Activated CD4-positive, alpha-beta T cell treated with anti-CD3 and anti-CD28 coated beads, Interleukin-2, amount 10 ng/mL, durations not matched to agents 24 days and 14 days (primary cell): ENCODE data around the gene MACROD2. TPM values are rescaled to one million over a fixed set of nuclear protein-coding genes. Genes with fewer than 3 reads are reported as not detected.
A peak's percentile ranks its signal among the peaks of the same experiment; 100 is the strongest.
"Not testable (repeated sequence)": the region's sequence is repeated elsewhere in the genome, so short reads cannot be mapped to it uniquely, and the experiment has no call there.

Source experiments
- DNase-seq: peaks from one replicate; pipeline ENCODE4 v3.0.0; 2022
- H3K27ac Mint-ChIP-seq: one replicate; pipeline ENCODE4 v1.8.0; 2022; ENCODE audit warnings: mild to moderate bottlenecking, mixed read lengths
- H3K27me3 Mint-ChIP-seq: one replicate; pipeline ENCODE4 v1.8.0; 2022; ENCODE audit warnings: mixed read lengths
- H3K36me3 Mint-ChIP-seq: one replicate; pipeline ENCODE4 v1.8.0; 2022; ENCODE audit warnings: low read depth, mild to moderate bottlenecking, mixed read lengths
- H3K4me1 Mint-ChIP-seq: one replicate; pipeline ENCODE4 v1.8.0; 2021; ENCODE audit warnings: mixed read lengths
- H3K4me3 Mint-ChIP-seq: one replicate; pipeline ENCODE4 v1.8.0; 2022; ENCODE audit warnings: mild to moderate bottlenecking, moderate library complexity, mixed read lengths
- H3K9me3 Mint-ChIP-seq: one replicate; pipeline ENCODE4 v1.8.0; 2021; ENCODE audit warnings: mixed read lengths
- intact Hi-C: fragments of 100-400 bp; cut with micrococcal nuclease; formaldehyde crosslinking; loops from one replicate; pipeline ENCODE4 v1.15.1; 2023
- total RNA-seq: library from RNA; stranded (reverse); gene quantifications from 2 replicates; pipeline ENCODE4 v1.2.3, GENCODE V29; 2022

Gene MACROD2
- total RNA-seq, 1 donor from 2014 or later, result not detected

DNA sequence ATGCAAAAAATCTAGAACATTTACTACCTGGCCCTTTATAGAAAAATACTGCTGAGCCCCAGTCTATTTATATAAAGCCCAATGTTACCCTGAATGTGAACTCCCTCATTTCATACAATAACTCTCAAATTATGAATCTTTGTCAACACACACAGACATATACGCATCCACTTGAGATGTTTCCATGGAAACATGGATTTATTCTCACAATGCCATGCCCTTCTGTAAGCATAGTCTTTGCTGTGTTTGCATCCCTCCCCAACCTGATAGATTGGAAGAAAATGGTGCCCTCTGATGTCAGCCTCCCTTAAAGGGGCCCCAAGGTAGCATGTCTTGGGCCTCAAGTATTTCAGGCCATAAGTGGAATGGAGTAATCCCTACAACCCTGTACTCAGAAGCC lies 2004.8 kb downstream of the MACROD2 start:
- peaks cover 23% of the 10 kb centered on the region for H3K9me3 Mint-ChIP-seq
- H3K27me3 Mint-ChIP-seq, result no peaks in the 10 kb centered on the region
- no peaks in the 10 kb centered on the region for H3K36me3 Mint-ChIP-seq
- intact Hi-C loops, result no loop called here
- no peak overlapping the region for H3K4me3 Mint-ChIP-seq
- no peak overlapping the region for H3K27ac Mint-ChIP-seq
- no peak for DNase-seq
- no peaks in the 10 kb centered on the region for H3K4me1 Mint-ChIP-seq

DNA sequence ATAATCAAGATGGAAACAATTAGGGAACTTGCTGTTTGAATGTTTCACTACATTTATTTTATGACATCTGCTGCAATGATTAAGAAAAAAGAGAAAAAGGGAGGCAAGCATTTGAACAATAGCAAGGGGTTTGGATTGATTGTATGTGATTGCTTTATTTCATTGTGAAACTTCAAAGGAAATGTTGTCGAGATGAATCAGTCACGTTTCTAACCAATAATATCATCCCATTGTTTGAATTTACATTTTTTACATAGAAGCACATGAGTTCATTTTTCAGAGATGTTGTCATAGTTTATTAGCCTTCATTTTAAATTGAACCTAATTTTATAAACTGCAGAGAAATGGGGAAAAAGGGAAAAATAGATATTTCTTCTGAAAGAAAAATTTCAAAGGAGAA lies 2006.0 kb downstream of the MACROD2 start:
- Mint-ChIP-seq H3K4me3 (no peak overlapping the region), H3K27ac (no peak overlapping the region), H3K4me1 (no peaks in the 10 kb centered on the region), H3K9me3 (peaks cover 17% of the 10 kb centered on the region), H3K36me3 (no peaks in the 10 kb centered on the region), H3K27me3 (no peaks in the 10 kb centered on the region)
- DNase-seq, result no peak
- intact Hi-C loops, result no loop called here

DNA sequence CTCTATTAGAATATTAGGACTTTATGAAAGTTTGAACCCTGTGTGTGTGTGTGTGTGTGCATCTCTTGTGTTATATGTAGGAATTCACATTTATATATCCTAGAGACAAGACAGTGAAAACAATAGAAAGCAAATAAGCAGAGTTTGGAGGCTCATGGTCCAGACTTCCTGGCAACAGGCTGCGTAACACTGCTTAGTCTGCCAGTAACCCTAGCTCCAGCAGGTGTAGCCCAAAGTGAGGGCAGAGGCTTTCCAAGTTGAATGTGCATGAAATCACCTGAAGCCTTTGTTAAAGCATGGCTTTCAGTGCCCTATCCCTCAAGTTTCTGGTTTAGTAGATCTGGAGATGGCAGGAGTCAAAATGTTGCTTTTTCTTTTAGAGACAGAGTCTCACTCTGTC lies 2008.0 kb downstream of the MACROD2 start:
- intact Hi-C loops, result no loop called here

DNA sequence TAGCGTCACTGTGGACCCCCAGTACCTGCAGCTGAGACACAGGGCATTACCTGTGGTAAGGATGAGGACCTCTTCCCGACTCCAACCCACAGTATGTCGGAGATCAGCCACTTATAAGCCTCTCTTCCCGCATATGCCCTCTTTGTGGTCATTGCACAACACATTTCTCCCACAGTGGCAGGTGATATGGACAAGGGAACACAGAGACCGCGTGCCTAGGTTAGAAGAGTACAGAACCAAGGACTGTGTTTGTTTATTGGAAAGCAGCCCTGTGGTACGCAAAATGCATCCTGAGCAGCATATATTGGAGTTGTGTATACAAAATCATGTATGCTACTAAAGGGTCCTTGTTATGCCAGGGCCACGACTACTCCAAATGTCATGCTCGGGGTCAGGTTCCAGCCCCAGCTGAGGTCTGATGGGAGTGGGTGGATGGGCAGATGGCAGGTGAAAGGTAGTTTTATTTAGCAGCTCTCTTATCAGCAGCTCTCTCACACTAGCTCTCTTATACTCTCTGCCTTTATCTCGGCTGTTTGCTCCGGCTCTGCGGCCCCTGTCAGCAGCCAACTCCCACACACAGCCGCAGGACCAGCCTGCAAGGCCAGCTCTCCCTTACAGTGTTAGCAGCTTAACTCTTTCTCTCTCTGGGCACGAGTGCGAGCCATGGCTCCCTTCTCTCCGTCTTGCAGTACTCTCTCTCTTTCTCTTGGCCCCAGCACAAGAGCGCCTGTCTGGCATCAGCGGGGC lies 2009.0 kb downstream of the MACROD2 start:
- no peak for DNase-seq
- peaks cover 16% of the 10 kb centered on the region for H3K9me3 Mint-ChIP-seq
- no peaks in the 10 kb centered on the region for H3K36me3 Mint-ChIP-seq
- intact Hi-C loops, result no loop called here
- H3K4me1 Mint-ChIP-seq, result no peaks in the 10 kb centered on the region
- no peak overlapping the region for H3K27ac Mint-ChIP-seq
- no peak overlapping the region for H3K4me3 Mint-ChIP-seq
- H3K27me3 Mint-ChIP-seq, result no peaks in the 10 kb centered on the region

More for the DNA sequence above, 2008.0 kb downstream of the MACROD2 start:
- Mint-ChIP-seq H3K4me1 (no peaks in the 10 kb centered on the region), H3K9me3 (peaks cover 12% of the 10 kb centered on the region), H3K4me3 (no peak overlapping the region), H3K27me3 (no peaks in the 10 kb centered on the region), H3K27ac (no peak overlapping the region), H3K36me3 (no peaks in the 10 kb centered on the region)
- DNase-seq, result no peak

DNA sequence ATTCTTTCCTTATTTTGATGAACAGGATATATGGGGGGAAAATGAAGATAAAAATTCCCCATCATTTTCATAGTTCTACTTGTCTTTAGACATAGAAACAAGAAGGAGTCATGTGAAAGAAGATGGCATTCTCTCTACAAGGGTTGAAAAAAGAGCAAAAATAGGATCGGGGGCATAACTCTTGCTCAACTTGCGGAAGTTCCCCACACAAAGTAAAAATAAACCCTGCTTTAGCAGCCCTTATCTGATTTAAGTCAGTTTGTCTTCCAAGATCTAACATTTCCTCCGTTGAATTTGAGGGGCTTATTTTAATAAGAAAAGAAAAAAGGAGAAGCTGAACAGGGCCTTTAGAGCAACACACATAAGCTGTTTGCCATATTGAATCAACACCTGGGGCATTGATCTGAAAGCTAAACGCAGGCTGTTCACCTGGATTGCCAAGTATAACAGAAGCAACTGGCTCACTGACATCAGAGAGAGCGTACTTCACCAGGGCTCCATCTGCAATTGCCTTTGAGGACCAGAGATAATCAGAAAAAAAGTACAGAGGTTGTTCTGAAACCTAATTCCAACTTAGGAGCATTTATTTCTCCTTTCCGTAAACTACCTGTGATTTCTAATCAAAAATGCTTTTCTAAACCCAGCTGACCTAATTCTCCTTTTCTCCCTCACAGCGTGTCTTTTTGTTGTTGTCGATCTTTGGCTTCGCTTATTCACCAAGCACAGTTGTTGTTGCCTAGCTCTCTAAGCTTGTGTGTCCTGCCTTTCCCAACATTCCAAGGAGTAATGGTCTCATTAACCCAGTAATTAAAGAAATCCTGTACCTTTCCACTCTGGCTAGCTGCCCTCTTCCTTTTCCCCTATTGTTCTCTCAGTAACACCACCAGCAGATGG lies 2010.0 kb downstream of the MACROD2 start:
- peaks cover 16% of the 10 kb centered on the region for H3K9me3 Mint-ChIP-seq
- H3K27me3 Mint-ChIP-seq, result no peaks in the 10 kb centered on the region
- intact Hi-C loops, result no loop called here
- no peak overlapping the region for H3K4me3 Mint-ChIP-seq
- peak; percentile 26 for DNase-seq
- no peak overlapping the region for H3K27ac Mint-ChIP-seq
- no peaks in the 10 kb centered on the region for H3K4me1 Mint-ChIP-seq
- H3K36me3 Mint-ChIP-seq, result no peaks in the 10 kb centered on the region

DNA sequence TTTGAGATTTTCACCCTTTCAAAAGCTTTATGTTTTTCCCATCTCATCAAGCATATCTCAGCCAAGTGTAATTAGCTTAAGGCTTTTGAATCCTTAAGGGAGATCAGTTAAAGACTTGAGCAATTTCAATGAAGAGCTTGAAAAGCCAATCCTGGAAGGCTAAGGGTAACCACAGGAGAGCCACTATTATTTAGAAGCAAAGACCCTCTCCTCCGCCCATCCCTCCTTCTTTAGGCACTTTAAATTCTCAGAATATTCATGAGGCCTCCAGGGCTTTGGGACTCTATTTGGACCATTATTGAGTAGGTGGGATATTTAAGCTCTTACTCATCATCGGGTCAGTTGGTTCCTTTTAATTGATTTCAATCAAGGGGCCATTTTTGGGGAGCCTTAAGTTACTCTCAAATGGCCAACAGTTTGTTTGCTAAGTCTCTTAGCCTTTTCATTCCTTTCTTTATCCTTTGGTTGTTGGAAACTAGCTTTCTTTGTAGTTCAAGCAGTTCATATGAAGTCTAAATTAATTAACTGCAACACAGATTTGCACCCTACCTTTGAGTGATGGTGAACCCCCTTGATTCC lies 2010.7 kb downstream of the MACROD2 start:
- H3K27ac Mint-ChIP-seq, result no peak overlapping the region
- H3K4me1 Mint-ChIP-seq, result no peaks in the 10 kb centered on the region
- H3K27me3 Mint-ChIP-seq, result no peaks in the 10 kb centered on the region
- no peak overlapping the region for H3K4me3 Mint-ChIP-seq
- H3K36me3 Mint-ChIP-seq, result no peaks in the 10 kb centered on the region
- intact Hi-C loops, result no loop called here
- no peak for DNase-seq
- peaks cover 12% of the 10 kb centered on the region for H3K9me3 Mint-ChIP-seq

DNA sequence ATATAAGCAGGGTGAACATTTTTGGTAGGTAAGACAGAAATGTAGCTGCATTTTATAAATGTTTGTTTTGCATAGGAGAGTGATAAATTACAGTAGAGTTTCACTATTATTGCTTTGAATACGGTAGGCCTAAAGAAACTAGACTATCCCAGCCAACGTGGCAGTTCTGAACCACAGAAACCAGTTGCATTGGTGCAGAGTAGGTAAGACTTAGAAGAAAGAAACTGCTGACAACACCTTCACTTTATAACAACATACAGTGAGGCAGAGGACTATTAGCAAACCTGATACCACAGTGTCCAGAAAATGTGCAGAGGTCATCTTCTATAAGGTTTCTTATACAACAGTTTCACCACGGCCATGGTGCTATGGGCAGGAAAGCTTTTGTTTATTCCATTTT lies 2011.8 kb downstream of the MACROD2 start:
- intact Hi-C loops, result no loop called here

DNA sequence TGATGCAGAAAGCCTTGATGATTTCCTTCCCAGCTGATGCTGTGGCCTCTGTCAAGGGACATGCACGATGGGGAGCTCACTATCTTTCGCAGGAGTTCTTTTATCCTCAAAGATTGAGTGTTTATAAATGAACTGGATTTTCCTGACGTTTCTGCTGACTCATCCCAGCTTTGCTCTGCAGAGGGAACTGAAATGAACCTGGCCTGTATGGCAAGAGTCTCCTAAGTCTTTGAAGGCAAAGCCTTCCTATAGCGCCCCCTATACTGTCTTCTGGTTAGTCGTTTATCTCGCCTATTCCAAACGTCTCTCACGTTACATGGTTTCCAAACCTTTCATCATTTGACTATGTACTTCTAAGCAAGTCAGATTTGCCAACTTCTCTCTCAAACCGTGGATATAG lies 2012.6 kb downstream of the MACROD2 start:
- Mint-ChIP-seq H3K9me3 (peaks cover 8% of the 10 kb centered on the region), H3K27ac (no peak overlapping the region), H3K4me3 (no peak overlapping the region), H3K27me3 (no peaks in the 10 kb centered on the region), H3K4me1 (no peaks in the 10 kb centered on the region), H3K36me3 (no peaks in the 10 kb centered on the region)
- no peak for DNase-seq
- intact Hi-C loops, result no loop called here

More for the DNA sequence above, 2011.8 kb downstream of the MACROD2 start:
- Mint-ChIP-seq H3K36me3 (no peaks in the 10 kb centered on the region), H3K27me3 (no peaks in the 10 kb centered on the region), H3K4me3 (no peak overlapping the region), H3K9me3 (peaks cover 8% of the 10 kb centered on the region), H3K4me1 (no peaks in the 10 kb centered on the region), H3K27ac (no peak overlapping the region)
- no peak for DNase-seq

DNA sequence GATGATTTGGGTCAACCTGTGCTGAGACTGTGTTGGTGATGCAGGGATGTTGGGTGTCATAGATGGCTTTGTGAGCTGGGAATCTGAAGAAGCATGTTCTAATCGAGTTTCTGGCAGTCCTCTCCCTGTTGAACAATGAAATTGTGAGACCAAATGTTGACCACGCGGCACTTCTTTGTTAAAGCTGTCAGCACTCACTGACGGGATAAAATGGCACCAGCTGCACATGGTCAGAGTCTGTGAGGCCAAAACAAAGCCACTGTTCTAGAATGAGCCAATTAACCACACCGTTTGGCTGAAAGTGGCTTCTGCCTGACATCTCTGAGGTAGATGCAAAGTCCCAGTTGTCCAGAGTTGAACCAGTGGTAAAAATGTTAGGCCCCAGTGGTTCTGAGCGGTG lies 2015.7 kb downstream of the MACROD2 start:
- no peaks in the 10 kb centered on the region for H3K27me3 Mint-ChIP-seq
- no peak overlapping the region for H3K27ac Mint-ChIP-seq
- intact Hi-C loops, result no loop called here
- H3K36me3 Mint-ChIP-seq, result no peaks in the 10 kb centered on the region
- no peak for DNase-seq
- H3K9me3 Mint-ChIP-seq, result peaks cover 4% of the 10 kb centered on the region
- H3K4me1 Mint-ChIP-seq, result no peaks in the 10 kb centered on the region
- no peak overlapping the region for H3K4me3 Mint-ChIP-seq

DNA sequence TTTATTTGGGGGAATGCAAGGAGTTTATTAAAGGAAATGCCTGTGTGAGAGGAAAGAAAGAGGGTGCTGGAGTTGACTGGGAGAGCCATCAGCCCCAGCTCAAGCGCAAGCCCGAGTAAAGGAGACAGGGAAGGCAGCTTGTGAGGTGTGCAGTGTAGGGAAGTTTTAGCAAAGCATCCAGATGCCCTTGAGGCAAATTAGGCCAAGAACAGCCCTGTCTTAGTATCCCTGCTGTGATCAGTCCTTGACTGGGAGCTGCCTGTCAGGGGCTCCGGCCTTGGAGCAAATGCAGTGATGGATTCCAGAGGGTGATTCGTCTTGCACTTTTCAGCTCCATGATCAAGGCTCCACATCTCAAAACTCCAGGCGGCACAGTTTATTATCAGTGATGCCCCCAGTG lies 2016.2 kb downstream of the MACROD2 start:
- no peak for DNase-seq
- Mint-ChIP-seq H3K4me1 (no peaks in the 10 kb centered on the region), H3K27ac (no peak overlapping the region), H3K27me3 (no peaks in the 10 kb centered on the region), H3K4me3 (no peak overlapping the region), H3K36me3 (no peaks in the 10 kb centered on the region), H3K9me3 (peaks cover 4% of the 10 kb centered on the region)
- intact Hi-C loops, result no loop called here

DNA sequence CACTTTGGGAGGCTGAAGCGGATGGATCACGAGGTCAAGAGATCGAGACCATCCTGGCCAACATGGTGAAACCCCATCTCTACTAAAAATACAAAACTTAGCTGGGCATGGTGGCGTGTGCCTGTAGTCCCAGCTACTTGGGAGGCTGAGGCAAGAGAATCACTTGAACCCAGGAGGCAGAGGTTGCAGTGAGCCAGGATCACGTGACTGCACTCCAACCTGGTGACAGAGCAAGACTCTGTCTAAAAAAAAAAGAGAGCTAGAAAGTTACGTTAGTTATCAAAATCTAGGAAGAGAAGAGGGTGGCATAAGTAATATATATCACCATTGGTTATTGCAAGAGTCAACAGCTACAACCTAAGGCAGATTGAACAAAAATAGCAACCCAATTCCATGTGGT lies 2017.6 kb downstream of the MACROD2 start:
- intact Hi-C loops, H3K27ac Mint-ChIP-seq, H3K36me3 Mint-ChIP-seq, H3K4me3 Mint-ChIP-seq, H3K9me3 Mint-ChIP-seq, DNase-seq, H3K27me3 Mint-ChIP-seq, H3K4me1 Mint-ChIP-seq: not testable (repeated sequence)

DNA sequence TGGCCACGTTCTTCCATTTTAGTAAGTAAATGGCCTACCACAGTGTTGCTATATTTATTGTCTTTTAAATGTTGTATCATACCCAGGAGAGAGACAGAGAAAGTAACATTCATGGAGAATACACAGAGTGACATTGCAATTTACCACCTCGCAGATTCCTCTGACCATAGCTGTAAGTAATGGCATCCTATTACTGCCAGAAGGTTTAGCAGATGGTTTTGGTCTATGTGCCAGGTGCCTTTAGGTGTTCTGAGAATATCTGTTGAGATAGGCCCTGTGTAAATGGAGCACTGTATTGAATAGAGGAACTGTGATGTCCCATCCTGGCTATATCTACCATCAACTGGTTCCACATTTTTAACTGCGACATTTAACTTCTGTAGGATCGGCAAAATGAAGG lies 2018.3 kb downstream of the MACROD2 start:
- no peaks in the 10 kb centered on the region for H3K27me3 Mint-ChIP-seq
- H3K4me3 Mint-ChIP-seq, result no peak overlapping the region

DNA sequence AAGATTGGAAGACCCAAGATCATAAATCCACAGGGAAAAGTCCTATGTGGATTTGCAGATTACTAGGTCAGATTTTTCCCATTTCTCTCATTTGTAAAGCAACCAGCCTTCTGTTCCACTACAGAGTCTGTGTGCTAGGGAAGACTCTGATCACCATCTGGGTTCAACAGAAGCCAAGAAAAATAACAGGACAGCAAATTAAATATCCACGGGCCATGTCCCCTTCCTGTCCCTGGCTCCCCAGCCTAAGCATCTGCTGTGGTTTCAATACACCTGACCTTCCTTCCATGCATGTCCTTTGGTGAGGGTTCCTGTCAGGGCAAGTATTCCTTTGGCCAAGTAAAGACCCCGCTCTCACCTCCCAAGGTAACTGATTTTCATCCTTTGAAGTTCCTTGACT lies 2019.1 kb downstream of the MACROD2 start:
- Mint-ChIP-seq H3K27me3 (no peaks in the 10 kb centered on the region), H3K9me3 (peaks cover 6% of the 10 kb centered on the region)
- intact Hi-C loops, result no loop called here

More for the DNA sequence above, 2018.3 kb downstream of the MACROD2 start:
- Mint-ChIP-seq H3K9me3 (peaks cover 9% of the 10 kb centered on the region), H3K36me3 (no peaks in the 10 kb centered on the region), H3K4me1 (no peaks in the 10 kb centered on the region), H3K27ac (no peak overlapping the region)
- intact Hi-C loops, result no loop called here
- no peak for DNase-seq

DNA sequence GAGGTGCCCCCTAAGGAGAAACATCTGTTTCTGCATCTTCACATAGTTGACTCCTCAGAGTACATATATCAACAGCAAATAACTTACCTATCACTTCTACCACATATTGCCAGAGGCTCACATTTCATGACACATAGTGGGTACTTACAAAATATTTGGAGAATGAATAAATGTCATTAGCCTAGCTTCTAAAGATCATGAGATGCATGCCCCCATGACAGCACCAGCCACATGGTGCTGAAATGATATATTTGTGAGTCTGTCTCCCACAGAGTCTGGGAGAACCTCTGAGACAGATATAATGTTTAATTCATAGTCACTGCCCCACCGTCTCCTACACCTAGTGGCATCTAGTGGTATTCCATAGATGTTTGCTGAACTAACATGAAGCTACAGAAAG lies 2022.3 kb downstream of the MACROD2 start:
- H3K36me3 Mint-ChIP-seq, result no peaks in the 10 kb centered on the region
- H3K27ac Mint-ChIP-seq, result no peak overlapping the region
- H3K27me3 Mint-ChIP-seq, result no peaks in the 10 kb centered on the region
- no peak overlapping the region for H3K4me3 Mint-ChIP-seq
- no peak for DNase-seq
- no peaks in the 10 kb centered on the region for H3K4me1 Mint-ChIP-seq
- intact Hi-C loops, result no loop called here
- H3K9me3 Mint-ChIP-seq, result peaks cover 6% of the 10 kb centered on the region

More for the DNA sequence above, 2019.1 kb downstream of the MACROD2 start:
- Mint-ChIP-seq H3K27ac (no peak overlapping the region), H3K4me1 (no peaks in the 10 kb centered on the region), H3K4me3 (no peak overlapping the region), H3K36me3 (no peaks in the 10 kb centered on the region)
- no peak for DNase-seq
